Right lobe of liver (tissue), 4 donors: Measurements from ENCODE around the gene NEMP2.

Source experiments
- CTCF ChIP-seq, 4 donors: fragments of 200-600 bp in 3 of 4; fragments of 450-650 bp in 1 of 4; IDR thresholded peaks; one replicate each; pipeline versions ENCODE4 v1.5.1 to v1.8.0; 2016 to 2022; ENCODE audit warnings: antibody characterized with exemption in 4 of 4, mild to moderate bottlenecking in 2 of 4
- POLR2A ChIP-seq: fragments of 450-650 bp; IDR thresholded peaks from one replicate; pipeline ENCODE4 v1.6.1; 2017; ENCODE audit warnings: antibody characterized with exemption, mild to moderate bottlenecking
- donor health status: DM: no; HTN: no; CAD: no.
- donor health status: DM: no; HTN: no; CAD: no.
- donor health status: DM: no; HTN: yes; CAD: no.

GRCh38 chr2:190576573-190576972 is 42.1 kb upstream of the NEMP2 start:
- TF ChIP-seq CTCF (IDR thresholded peaks at IDR 0.05), result no peak
- TF ChIP-seq POLR2A, result no peak
